ENCODE measurements around the gene DOLPP1.

Gene DOLPP1

DNA sequence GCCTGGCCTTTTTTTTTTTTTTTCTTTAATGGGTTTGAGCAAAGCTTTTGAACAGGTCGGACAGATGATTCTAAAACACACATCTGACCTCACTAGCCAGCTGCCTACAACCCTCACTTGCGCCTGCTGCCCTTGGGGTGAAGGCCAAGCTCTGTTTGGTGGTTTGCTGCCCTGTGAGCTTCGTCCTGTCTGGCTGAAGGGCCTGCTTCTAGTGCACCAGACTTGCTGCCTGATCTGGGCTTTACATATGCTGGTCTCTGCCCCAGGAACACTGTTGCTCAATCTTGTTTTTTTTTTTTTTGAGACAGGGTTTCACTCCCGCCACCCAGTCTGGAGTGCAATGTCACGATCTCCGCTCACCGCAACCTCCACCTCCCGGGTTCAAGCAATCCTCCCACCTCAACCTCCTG is 16.4 kb upstream of the DOLPP1 start:
- DNase-seq = no peak

- no peak for DNase-seq
Measured at GRCh38 chr9:129068110-129068509, 12.8 kb upstream of the DOLPP1 start.

DNA sequence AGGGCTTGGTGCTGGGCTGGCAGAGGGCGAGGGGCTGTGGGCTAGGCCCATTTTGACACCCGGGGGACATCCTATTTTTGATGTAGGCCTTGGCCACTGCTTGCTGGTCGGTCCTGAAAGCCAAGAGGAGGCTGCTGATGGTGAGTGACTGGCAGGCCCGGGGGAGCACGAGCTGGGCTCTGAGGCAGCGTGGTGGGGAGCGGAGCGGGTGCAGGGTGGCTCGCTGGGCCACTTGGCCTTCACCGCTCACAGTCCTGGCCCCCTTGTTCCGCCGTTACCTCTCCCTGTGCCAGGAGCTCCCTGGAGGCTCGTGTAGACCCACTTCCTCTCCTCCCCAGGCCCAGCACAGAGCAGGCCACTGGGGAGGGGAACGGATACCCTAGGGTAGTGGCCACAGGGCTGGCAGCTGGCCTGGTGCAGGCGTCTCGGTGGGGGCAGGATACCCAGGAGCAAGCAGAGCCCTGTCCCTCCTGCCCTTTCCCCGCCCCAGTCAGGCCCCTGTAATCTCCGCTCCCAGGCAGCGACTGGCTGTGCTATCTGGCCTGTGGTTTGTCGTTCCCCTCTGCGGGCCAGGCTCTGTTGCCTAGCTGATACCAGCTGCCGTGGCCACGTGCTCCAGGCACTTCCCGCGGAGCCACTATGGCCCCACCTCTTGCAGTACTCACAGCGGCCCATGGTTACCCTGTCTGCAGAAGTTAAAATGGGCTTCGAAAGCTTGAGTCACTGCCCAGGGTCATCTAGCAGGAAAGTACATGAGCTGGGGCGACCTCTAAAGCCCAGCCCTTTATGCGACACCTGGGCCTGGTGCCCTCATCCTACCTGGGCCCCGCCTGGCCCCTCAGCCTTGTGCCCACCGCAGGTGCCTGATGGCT is 11.7 kb upstream of the DOLPP1 start:
- peak; percentile 59 for DNase-seq

DNA sequence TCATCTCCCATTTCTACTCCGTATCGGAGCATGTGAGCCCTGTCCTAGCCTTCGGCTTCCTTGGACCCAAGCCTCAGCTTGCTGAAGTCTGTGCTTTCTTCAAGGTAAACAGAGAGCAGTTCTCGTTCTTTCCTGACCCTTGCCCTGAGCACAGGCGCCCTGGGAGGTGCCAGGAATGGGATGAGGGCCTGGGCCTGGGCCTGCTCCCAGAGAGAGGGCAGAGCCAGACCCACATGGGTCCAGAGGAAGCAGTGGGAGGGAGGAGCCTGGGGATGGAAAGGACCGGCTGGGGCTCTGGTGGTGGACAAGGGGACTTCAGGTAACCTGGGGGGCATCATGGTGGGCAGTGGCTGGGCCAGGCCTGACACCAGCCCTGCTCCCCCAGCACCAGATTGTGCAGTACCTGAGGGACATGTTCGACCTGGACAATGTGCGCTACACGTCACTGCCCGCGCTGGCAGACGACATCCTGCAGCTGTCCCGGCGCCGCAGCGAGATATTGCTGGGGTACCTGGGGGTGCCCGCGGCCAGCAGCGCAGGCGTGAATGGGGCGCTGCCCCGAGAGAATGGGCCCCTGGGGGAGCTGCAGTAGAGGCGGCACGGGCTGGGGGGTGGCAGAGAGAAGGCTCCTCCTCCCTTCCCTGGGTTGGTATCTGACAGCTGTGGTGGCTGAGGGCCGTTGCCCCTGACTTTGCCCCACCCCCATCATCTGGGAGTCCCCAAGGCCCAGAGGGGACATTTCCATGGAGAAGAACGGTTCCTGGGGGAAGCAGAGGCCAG is 10.9 kb upstream of the DOLPP1 start:
- DNase-seq = no peak

- no peak for DNase-seq
Measured at GRCh38 chr9:129070696-129071525, 10.0 kb upstream of the DOLPP1 start.

DNA sequence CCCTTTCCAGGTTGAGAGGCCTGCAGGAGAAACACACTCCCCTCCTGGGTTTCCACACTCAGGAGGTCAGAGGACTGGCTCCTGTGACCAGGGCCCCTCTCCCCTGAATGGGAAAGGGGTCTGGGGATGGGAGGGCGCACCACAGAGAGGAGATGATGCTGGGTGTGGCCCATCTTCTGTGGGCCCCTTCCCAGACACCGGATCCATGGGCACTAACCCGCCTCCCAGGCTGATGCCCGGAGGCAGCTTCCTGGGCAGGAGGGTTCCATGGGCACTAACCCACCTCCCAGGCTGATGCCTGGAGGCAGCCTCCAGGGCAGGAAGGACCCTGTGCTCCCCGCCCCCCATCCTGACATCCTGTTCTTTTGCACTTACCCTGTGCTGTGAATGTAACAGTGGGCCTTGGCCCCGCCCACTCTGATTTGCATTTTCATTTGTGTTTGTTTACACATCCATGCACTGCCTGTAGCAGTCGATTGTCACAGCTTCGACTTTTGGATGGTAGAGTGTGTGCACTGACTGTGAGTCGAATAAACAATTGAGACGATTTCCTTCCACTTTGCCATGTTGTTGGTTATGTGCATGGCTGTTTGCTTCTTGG is 9.3 kb upstream of the DOLPP1 start:
- DNase-seq = no peak

- DNase-seq = no peak
Measured at GRCh38 chr9:129072171-129072570, 8.7 kb upstream of the DOLPP1 start.

GRCh38 chr9:129073404-129073803 is 7.5 kb upstream of the DOLPP1 start:
- DNase-seq = no peak

- no peak for DNase-seq
Measured at GRCh38 chr9:129074106-129074505, 6.8 kb upstream of the DOLPP1 start.

- no peak for DNase-seq
Measured at GRCh38 chr9:129075996-129076639, 4.8 kb upstream of the DOLPP1 start.

GRCh38 chr9:129076640-129077037 is 4.3 kb upstream of the DOLPP1 start:
- no peak for DNase-seq

DNA sequence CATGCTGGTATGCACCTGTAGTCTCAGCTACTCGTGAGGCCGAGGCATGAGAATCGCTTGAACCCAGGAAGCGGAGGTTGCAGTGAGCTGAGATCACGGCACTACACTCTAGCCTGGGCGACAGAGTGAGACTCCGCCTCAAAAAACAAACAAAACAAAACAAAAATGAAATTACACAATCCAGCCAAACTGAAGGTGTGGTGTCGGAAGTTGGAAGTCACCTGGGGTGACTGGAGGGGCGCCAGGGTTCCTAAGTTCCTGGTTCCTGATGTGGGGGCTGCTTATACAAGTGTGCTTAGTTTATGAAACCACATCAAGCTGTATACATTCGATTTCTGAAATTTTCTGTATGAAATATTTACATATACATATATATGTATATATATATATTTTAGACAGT is 3.7 kb upstream of the DOLPP1 start:
- DNase-seq = no peak

- no peak for DNase-seq
Measured at GRCh38 chr9:129078691-129079503, 2.0 kb upstream of the DOLPP1 start.

- DNase-seq = no peak
Measured at GRCh38 chr9:129079829-129080228, 1.1 kb upstream of the DOLPP1 start.

GRCh38 chr9:129080298-129080600 is 662 bp upstream of the DOLPP1 start:
- no peak for DNase-seq

DNA sequence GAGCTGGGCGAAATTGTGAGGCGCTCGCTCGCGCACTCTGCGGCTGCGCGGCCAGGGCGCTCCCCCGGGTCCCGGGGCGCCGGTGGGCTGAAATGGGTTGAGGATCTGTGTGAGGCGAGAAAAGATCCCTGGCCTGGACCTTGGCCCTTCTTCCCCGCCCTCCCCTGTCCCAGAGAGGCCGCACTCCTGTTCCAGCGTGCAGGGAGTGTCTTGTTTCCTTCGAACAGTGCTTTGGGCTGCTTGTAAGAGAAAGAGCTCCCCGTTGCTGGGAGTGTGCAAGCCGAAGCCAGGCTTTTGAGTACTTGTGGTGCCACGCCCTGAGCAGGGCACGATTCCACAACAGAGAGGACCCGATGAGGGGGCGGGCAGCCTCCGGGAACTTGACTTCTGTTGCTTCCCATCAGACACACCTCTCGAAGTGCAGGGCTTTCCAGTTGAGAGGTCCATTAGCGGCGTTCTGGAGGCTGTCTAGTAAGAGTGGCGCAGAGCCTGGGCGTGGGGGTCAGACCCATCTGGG is 535 bp downstream of the DOLPP1 start:
- DNase-seq = no peak

DNA sequence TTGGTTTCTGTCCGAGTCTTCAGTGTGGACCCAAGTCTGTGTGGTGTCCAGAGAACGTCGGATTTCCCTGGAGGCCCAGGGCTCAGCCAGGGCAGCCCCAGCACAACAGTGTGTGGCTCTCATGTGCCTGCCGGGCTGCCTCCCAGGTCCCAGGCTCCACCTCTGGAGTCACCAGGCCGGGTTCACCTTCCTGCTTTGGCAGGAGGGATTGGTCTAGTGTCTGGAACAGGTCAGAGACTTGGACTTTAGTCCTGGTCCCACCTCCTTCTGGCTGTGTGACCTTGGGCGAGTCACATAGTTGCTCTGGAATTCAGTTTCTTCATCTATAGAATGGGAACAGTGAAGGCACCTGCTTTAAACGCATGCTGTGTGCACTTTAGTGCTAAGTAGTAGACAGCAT is 3.2 kb downstream of the DOLPP1 start:
- no peak for DNase-seq

DNA sequence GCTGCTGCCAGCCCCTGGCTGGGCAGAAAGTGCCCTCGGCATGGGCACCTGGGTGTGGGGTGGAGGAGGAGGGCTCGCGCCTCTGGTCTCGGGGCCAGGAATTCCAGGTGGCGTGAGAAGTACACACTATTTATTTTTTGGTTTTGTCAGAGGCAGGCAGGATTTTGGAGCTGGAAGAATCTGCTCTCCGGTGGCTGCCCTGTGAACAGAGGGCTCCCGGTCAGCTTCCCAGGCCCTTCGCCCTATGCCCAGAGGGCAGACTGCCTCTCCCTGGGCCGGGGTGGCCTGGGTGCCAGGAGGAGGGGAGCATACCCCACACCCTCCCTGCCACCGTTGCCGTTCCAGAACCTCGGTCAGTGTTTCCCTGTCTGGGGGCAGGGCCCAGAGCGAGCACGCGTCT is 8.3 kb downstream of the DOLPP1 start:
- no peak for DNase-seq

DNA sequence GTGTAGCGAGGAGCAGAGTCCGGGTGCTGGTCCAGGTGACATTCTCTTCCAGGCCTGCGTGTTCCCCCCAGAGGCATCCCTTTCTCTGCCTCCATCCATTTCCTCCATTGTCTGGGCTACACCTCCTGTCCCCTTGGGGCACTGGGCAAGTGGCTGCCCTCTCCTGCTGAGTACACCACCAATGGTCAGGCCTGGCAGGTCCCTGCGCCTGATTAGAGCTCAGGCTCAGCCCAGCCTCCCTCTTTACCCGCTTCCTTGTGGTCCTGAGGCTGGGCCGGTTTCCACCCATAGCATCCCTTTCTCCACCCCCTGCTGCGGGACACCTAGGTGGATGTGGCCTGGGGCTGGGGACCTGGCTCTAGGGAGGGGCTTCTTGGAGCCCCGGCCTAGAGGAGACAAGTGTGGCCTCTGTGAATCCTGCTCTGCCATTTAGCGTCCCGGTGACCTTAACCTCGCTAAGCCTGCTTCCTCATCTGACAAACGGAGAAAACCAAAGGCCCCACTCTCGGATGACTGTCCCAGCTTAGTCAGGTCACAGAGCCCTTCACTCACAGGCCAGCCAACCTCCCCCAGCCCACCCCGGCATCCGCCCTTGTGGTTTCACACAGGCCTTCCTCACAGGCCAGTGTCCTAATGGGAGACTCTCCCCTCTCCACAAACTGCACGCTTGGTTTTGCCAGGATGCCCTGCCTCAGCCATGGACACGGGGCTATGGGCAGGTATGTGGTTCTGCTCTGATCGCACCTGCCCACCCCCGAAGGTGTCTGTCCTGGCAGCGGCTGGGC is 12.9 kb downstream of the DOLPP1 start:
- DNase-seq = no peak

- no peak for DNase-seq
Measured at GRCh38 chr9:129094387-129095169, 13.7 kb downstream of the DOLPP1 start.

All from activated CD4-positive, alpha-beta T cell treated with anti-CD3 and anti-CD28 coated beads, Interleukin-10, Interleukin-2, amounts not matched to agents 100 ng/mL and 50 ng/mL, durations not matched to agents 16 hours and 8 hours (primary cell).